ENCODE data around the gene PROX1.

The PROX1 gene, protein sequence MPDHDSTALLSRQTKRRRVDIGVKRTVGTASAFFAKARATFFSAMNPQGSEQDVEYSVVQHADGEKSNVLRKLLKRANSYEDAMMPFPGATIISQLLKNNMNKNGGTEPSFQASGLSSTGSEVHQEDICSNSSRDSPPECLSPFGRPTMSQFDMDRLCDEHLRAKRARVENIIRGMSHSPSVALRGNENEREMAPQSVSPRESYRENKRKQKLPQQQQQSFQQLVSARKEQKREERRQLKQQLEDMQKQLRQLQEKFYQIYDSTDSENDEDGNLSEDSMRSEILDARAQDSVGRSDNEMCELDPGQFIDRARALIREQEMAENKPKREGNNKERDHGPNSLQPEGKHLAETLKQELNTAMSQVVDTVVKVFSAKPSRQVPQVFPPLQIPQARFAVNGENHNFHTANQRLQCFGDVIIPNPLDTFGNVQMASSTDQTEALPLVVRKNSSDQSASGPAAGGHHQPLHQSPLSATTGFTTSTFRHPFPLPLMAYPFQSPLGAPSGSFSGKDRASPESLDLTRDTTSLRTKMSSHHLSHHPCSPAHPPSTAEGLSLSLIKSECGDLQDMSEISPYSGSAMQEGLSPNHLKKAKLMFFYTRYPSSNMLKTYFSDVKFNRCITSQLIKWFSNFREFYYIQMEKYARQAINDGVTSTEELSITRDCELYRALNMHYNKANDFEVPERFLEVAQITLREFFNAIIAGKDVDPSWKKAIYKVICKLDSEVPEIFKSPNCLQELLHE

GRCh38 chr1:213987927-213988506 lies at the start of gene PROX1:
Gene PROX1, plus strand, starts transcription at chr1:213987973. Its CDS starts 8,563 bp downstream, at chr1:213996536.
- DNase-seq, result no peak

GRCh38 chr1:213938776-213939175 lies 49.0 kb upstream of the PROX1 start:
- DNase-seq, result no peak

DNA sequence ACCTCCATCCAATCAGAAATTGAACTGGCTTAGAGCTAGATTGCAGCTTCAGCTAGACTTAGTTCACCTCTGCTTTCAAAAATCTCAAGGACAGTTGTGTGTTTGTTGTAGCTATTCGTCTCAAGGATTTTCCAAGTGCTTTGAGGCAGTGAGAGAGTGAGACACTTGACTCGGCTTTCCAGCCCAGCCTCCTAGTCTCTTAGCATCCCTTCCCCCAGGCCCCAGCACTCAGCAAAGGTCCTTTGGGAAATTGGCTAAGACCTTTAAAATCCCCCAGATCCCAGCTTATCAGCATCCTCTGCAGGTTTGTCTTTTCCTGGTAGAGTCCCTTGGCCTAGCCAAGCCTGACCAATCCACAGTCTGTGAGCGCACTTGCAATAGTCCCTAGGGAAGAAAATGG lies 47.9 kb upstream of the PROX1 start:
- no peak for DNase-seq

- DNase-seq, result no peak
Measured at GRCh38 chr1:213940947-213941346, 46.8 kb upstream of the PROX1 start.

DNA sequence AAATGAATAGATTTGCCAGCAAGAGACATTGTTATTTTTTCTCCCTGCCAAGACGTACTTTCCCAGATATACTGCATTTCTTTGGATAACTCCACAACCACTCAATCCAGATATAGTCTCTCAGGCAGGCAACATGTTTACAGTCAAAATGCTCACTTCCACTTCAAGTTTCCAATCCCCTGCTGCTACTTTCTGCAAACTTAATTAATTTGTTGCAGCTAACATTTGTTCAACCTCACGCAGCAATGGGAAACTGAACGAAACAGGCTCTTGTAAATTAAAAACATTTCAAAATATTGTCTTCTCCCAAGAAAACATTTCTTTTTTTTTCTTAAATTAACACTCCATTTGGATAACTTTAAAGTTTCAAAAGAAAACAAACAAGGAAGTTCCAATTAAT lies 45.7 kb upstream of the PROX1 start:
- no peak for DNase-seq

- DNase-seq, result no peak
Measured at GRCh38 chr1:213947200-213947801, 40.5 kb upstream of the PROX1 start.

DNA sequence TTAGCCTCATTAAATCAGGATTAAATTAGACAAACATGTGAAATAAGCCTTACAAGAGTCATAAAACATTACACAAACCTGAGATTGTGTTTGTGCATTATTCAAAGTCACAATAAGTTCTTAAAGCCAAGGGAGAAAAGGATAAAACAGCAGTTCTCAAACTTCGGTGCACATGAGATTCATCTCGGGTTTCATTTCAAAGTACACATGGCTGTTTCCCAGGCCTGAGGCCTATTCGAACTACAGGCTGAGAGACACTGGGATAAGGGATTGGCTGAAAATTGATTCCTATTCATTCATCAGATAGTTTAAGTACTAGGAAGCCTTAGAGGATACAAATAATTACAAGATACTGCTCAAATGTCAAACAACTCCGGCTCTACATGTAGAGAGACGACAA lies 35.9 kb upstream of the PROX1 start:
- no peak for DNase-seq

GRCh38 chr1:213953806-213954205 lies 34.0 kb upstream of the PROX1 start:
- DNase-seq, result no peak

GRCh38 chr1:213956295-213956770 lies 31.4 kb upstream of the PROX1 start:
- no peak for DNase-seq

DNA sequence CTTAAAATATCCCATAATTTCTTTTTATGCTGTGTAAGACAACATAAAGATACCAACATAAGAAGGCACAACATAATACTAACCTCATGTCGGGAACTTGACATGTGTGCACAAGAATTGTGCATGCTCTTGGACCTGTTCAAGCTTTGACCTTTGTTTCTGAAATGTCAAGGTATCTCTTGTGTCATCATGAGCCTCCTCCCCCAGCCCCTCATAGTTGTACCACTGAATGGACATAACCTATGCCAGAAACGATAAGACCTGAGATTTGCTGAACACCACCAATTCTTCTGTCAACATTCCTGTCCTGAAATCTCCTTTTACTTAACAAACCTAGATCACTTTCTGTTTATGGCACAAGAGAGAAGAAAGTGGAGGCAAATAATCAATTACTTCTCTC lies 29.4 kb upstream of the PROX1 start:
- no peak for DNase-seq

DNA sequence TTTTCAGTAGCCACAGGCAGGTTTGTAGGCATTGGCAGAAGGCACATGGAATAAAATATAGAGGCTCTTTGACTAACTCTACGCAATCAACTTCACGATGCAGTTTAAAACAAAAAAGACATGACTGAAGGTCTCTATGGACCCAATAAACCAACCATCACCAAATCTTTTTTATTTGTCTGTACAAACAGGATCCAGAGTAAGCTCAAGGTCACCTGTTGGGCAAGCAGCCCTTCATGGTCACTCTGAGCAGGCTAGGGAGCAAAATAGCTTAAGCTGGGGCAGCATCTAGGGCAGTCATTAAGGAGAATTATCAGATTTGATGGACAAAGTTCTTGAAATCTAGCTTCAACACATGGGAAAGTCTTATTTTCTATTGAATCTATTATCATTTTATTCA lies 26.8 kb upstream of the PROX1 start:
- DNase-seq, result no peak

- no peak for DNase-seq
Measured at GRCh38 chr1:213962508-213962907, 25.3 kb upstream of the PROX1 start.

DNA sequence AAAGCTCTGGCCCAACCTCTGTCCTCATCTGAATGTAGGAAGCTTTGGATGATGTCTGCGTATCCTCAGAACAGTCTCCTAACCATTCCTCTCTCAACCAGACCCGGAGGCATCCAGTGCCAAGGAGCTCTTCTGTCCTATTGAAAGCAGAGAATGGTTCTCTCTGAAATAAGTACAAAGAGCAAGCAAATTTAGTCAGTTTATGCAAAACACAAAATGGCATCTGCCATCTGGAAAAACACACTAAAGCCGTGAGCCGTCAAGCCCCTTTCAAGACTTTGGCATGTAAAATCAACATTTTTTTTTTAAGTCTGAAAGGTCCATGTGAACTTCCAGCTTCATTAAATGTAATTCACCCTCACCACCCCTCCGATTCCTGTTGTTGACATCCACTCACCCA lies 21.7 kb upstream of the PROX1 start:
- no peak for DNase-seq

- DNase-seq, result no peak
Measured at GRCh38 chr1:213968146-213968825, 19.5 kb upstream of the PROX1 start.

DNA sequence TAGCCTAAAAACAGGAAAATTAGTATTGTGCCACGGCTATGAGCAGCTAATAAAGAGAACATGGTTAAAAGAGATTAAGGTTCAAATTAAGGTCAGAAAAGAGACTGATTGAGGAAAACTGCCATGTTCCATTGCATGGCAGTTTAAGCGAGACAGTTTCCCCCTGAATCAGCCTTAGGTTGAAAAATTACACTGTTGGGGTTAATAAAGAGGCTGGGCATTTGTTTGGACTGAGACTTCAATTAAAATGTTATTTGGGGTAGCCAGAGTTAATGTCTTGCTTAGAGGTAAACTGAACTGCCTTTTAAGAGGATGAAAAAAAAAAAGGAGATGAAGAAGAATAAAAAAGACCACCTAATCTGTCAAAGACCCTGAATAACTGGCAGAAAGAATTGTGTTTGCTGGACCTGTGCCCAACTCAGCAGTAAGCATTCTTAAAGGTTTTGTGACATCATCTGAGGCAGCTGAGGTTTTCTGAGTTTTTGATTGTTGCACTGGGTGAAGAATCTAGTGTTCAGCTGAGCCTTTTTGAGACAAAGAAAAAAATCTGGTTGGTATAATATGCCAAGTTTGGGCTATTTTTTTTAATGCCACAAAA lies 17.7 kb upstream of the PROX1 start:
- no peak for DNase-seq

- no peak for DNase-seq
Measured at GRCh38 chr1:213972141-213972540, 15.6 kb upstream of the PROX1 start.

DNA sequence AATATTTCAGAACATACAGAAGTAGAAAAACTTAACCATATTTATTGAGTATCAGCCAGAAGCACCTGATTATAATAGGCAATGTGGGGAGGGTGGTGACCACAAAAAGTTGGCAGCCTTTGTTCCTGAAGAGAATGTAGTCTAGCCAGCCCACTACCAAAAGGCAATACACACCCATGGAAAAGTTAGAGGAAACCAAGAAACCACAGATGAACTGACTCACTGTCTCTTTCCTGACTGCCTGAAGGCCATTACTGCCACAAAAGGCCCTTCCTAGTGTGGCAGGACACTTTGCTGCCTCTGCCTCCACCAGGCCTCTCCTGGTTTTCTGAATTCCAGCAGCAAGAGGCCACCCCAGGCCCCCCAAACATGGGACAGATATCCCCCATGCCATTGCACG lies 14.6 kb upstream of the PROX1 start:
- DNase-seq, result no peak

DNA sequence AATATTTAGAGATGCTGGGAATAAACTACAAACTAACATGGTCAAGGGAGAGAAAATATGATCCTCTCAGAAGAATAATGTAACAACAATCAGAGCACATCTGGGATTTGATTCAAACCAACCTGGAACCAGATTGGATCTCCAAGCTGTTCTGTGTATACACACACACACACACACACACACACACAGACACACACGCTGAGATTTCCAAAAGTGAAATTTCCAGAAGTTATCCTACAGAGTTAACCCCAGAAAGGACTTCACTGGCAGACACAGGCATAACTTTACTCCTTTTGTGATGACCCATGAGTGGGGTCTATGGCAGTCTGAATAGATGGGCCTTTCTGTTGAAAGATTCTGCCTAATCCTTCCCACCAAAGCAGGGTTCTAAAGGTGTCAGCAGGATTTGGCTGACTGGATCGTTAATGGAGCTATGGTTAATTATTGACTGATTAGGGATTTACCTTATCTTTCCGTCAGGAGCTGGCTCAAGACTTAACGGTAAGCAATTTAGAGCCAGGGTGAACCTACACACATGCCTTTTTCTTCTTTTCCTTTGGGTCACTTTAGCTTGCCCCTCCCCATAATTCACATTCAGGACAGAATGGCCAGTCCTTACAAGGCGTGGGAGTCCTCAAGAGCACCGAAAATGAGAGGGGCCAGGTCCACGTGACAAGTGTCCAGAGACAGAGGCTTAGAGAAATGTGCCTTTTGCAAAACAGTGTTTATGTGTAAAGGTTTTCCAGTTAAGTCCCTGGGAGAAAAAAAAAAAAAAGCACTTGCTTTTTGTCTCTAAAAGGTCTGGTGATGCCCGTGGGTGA lies 10.9 kb upstream of the PROX1 start:
- DNase-seq, result no peak

GRCh38 chr1:213977486-213977842 lies 10.3 kb upstream of the PROX1 start:
- no peak for DNase-seq

DNA sequence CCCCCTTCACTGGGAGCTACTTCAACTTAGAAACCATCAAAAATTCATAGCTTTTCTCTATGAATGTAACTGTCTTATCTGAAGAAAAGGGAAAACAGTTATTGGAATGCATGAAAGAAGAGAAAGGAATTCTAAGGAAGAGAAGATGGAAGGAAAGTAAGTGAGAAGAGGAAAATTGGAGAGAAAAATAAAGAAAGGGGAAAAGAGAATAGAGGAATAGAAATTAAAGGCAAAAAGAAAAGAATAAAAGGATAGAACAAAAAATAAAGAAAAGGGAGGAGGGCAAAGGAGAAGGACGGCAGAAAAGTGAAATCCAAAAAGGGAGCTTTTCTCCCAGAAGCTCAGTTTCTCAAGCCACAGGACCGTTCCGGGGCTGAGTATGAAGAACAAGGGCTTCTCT lies 9.9 kb upstream of the PROX1 start:
- no peak for DNase-seq

GRCh38 chr1:213979751-213980586 lies 7.8 kb upstream of the PROX1 start:
- DNase-seq, result no peak

All from NCI-H1436 (cell line).